ENCODE results near the gene TSPEAR.
"Not testable (repeated sequence)": the region's sequence is repeated elsewhere in the genome, so short reads cannot be mapped to it uniquely, and the experiment has no call there.

The TSPEAR gene

GRCh38 chr21:44564099-44564498, 147.3 kb downstream of the TSPEAR start:
- DNase-seq = no peak

- no peak for DNase-seq
Measured at GRCh38 chr21:44558695-44559094, 152.7 kb downstream of the TSPEAR start, which contains the start of gene KRTAP10-3. Gene KRTAP10-3 (minus strand): TSS chr21:44558795. CDS start chr21:44558715, 80 bp downstream.

GRCh38 chr21:44558329-44558675, 153.1 kb downstream of the TSPEAR start:
- DNase-seq = not testable (repeated sequence)

GRCh38 chr21:44557491-44558328, 153.7 kb downstream of the TSPEAR start:
- no peak for DNase-seq

- DNase-seq = no peak
Measured at GRCh38 chr21:44556879-44557278, 154.5 kb downstream of the TSPEAR start.

- no peak for DNase-seq
Measured at GRCh38 chr21:44555200-44555875, 156.0 kb downstream of the TSPEAR start.

GRCh38 chr21:44552681-44553080, 158.7 kb downstream of the TSPEAR start:
- no peak for DNase-seq

- no peak for DNase-seq
Measured at GRCh38 chr21:44552136-44552535, 159.2 kb downstream of the TSPEAR start.

GRCh38 chr21:44551340-44551961, 159.9 kb downstream of the TSPEAR start, which contains the start of gene KRTAP10-2:
Gene KRTAP10-2 (minus strand): TSS chr21:44551505. CDS start chr21:44551458, 47 bp downstream.
- no peak for DNase-seq

- DNase-seq = no peak
Measured at GRCh38 chr21:44550807-44551206, 160.6 kb downstream of the TSPEAR start.

GRCh38 chr21:44550285-44550684, 161.1 kb downstream of the TSPEAR start:
- DNase-seq = not testable (repeated sequence)

- DNase-seq = no peak
Measured at GRCh38 chr21:44549525-44550211, 161.7 kb downstream of the TSPEAR start.

GRCh38 chr21:44548922-44549321, 162.4 kb downstream of the TSPEAR start:
- no peak for DNase-seq

- DNase-seq = no peak
Measured at GRCh38 chr21:44548381-44548780, 163.0 kb downstream of the TSPEAR start.

GRCh38 chr21:44547656-44548331, 163.6 kb downstream of the TSPEAR start:
- DNase-seq = no peak

GRCh38 chr21:44544566-44544965, 166.8 kb downstream of the TSPEAR start:
- DNase-seq = no peak

GRCh38 chr21:44542716-44543115, 168.7 kb downstream of the TSPEAR start:
- DNase-seq = no peak

- DNase-seq = no peak
Measured at GRCh38 chr21:44540741-44541288, 170.6 kb downstream of the TSPEAR start.

- DNase-seq = no peak
Measured at GRCh38 chr21:44539991-44540666, 171.2 kb downstream of the TSPEAR start, which contains the start of gene KRTAP10-1. Gene KRTAP10-1 (minus strand): TSS chr21:44540195. CDS start chr21:44540150, 45 bp downstream.

- DNase-seq = no peak
Measured at GRCh38 chr21:44539046-44539445, 172.3 kb downstream of the TSPEAR start.

Data from NCI-H526 (cell line).